ENCODE data around the gene ARPC4.
"Not testable (repeated sequence)": the region's sequence is repeated elsewhere in the genome, so short reads cannot be mapped to it uniquely, and the experiment has no call there.

Gene ARPC4

GRCh38 chr3:9770276-9770812, 22.5 kb upstream of the ARPC4 start:
- peak; percentile 65 for DNase-seq (ENCODE audit: low read depth)

GRCh38 chr3:9771007-9771406, 21.9 kb upstream of the ARPC4 start:
- not testable (repeated sequence) for DNase-seq (ENCODE audit: low read depth)

- no peak for DNase-seq (ENCODE audit: low read depth)
These were observed 15.8 kb upstream of the ARPC4 start for GRCh38 chr3:9776896-9777693.

- no peak for DNase-seq (ENCODE audit: low read depth)
These were observed 15.2 kb upstream of the ARPC4 start for GRCh38 chr3:9777694-9778021.

GRCh38 chr3:9778143-9779074, 14.5 kb upstream of the ARPC4 start:
- peak; percentile 30 for DNase-seq (ENCODE audit: low read depth)

- DNase-seq (ENCODE audit: low read depth): no peak
These were observed 13.7 kb upstream of the ARPC4 start for GRCh38 chr3:9779075-9779593.

- DNase-seq (ENCODE audit: low read depth): no peak
These were observed 13.0 kb upstream of the ARPC4 start for GRCh38 chr3:9779721-9780457.

- no peak for DNase-seq (ENCODE audit: low read depth)
These were observed 12.4 kb upstream of the ARPC4 start for GRCh38 chr3:9780458-9780812.

GRCh38 chr3:9780910-9781309, 12.0 kb upstream of the ARPC4 start:
- DNase-seq (ENCODE audit: low read depth): no peak

- DNase-seq (ENCODE audit: low read depth): no peak
These were observed 11.3 kb upstream of the ARPC4 start for GRCh38 chr3:9781551-9781950.

- no peak for DNase-seq (ENCODE audit: low read depth)
These were observed 10.8 kb upstream of the ARPC4 start for GRCh38 chr3:9781978-9782603.

- no peak for DNase-seq (ENCODE audit: low read depth)
These were observed 10.1 kb upstream of the ARPC4 start for GRCh38 chr3:9782770-9783169.

- DNase-seq (ENCODE audit: low read depth): no peak
These were observed 8.9 kb upstream of the ARPC4 start for GRCh38 chr3:9783954-9784353.

- peak; percentile 26 for DNase-seq (ENCODE audit: low read depth)
These were observed 7.9 kb upstream of the ARPC4 start for GRCh38 chr3:9784965-9785364.

- no peak for DNase-seq (ENCODE audit: low read depth)
These were observed 7.3 kb upstream of the ARPC4 start for GRCh38 chr3:9785602-9786001.

GRCh38 chr3:9786209-9786739, 6.6 kb upstream of the ARPC4 start:
- no peak for DNase-seq (ENCODE audit: low read depth)

- DNase-seq (ENCODE audit: low read depth): no peak
These were observed 5.8 kb upstream of the ARPC4 start for GRCh38 chr3:9786825-9787669.

- no peak for DNase-seq (ENCODE audit: low read depth)
These were observed 5.2 kb upstream of the ARPC4 start for GRCh38 chr3:9787714-9788113.

GRCh38 chr3:9791127-9791526, 1.8 kb upstream of the ARPC4 start:
- no peak for DNase-seq (ENCODE audit: low read depth)

- DNase-seq (ENCODE audit: low read depth): no peak
These were observed 985 bp upstream of the ARPC4 start for GRCh38 chr3:9791790-9792404.
